Dedifferentiated amniotic fluid mesenchymal stem cell (primary cell): Measurements from ENCODE around the gene SLC6A18.
"Not testable (repeated sequence)": the region's sequence is repeated elsewhere in the genome, so short reads cannot be mapped to it uniquely, and the experiment has no call there.

Experiments used
- DNase-seq: peaks from one replicate; pipeline ENCODE4 v3.0.0-alpha.2; 2016; ENCODE audit errors: extremely low spot score

The SLC6A18 gene

DNA sequence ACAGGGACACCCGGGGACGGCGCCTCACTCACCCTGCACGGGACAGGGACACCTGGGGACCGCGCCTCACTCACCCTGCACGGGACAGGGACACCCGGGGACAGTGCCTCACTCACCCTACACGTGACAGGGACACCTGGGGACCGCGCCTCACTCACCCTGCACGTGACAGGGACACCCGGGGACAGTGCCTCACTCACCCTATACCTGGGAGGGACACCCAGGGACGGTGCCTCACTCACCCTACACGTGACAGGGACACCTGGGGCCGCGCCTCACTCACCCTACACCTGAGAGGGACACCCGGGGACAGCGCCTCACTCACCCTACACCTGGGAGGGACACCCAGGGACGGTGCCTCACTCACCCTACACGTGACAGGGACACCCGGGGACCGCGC, 65.8 kb downstream of the SLC6A18 start:
- DNase-seq, result not testable (repeated sequence)

DNA sequence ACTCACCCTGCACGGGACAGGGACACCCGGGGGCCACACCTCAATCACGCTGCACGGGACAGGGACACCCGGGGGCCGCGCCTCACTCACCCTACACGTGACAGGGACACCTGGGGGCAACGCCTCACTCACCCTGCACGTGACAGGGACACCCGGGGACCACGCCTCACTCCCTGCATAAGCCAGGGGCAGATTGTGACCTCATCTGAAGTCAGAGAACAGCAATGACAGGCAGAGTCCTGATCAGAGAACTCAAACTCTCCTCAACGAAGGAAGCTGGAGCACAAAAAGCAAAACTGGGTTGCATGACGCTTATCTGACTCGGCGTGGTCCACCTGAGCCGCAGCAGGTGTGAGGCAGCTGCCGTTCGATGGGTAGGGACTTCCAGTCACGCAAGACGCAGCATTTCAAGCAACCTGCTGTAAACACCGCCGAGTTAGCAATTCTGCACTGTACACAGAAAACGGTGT, 66.5 kb downstream of the SLC6A18 start:
- DNase-seq, result no peak

DNA sequence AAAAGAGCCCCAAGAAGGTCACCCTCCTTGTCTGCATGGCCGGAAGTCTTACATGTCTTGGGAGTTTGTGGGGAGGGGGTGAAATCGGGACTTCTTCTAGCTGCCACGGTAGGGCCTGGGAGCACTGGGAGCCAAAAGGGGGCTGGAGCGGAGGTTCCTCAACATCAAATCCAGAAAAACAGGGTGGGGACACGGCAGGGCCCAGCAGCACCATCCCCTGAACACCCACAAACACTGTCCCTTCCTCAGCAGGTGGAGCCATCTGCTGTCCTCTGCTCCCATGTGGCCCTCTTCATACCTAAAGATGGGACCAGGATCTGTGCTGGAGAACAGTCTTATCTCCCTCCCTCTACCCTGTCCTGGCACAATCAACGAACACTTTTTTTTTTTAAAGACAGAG, 67.0 kb downstream of the SLC6A18 start:
- DNase-seq, result no peak

DNA sequence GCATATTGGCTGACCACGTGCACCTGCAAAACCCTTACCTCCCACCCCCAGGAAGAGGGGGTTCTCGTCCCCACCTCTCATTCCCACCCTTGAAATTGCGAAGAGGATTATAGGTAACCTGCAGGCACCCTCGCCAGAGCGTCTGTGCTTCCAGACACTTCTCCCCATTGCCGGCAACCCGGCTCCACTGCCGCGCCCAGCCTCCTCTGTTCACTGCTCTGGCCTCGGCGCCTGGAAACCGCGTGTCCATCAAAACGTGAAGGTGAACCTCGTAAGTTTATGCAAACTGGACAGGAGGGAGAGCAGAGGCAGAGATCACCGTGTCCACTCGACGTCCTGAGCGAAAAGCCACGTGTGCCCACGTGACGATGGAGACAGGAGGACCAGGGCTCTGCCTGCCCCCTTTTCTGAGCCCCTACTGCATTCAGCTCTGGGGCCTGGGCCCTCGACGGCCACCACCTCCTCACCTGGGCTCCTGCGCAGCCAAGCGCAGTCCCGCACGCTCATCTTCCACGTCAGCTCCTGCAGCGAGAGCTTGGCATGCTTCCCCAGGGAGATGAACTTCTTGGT, 67.8 kb downstream of the SLC6A18 start:
- DNase-seq, result no peak

DNA sequence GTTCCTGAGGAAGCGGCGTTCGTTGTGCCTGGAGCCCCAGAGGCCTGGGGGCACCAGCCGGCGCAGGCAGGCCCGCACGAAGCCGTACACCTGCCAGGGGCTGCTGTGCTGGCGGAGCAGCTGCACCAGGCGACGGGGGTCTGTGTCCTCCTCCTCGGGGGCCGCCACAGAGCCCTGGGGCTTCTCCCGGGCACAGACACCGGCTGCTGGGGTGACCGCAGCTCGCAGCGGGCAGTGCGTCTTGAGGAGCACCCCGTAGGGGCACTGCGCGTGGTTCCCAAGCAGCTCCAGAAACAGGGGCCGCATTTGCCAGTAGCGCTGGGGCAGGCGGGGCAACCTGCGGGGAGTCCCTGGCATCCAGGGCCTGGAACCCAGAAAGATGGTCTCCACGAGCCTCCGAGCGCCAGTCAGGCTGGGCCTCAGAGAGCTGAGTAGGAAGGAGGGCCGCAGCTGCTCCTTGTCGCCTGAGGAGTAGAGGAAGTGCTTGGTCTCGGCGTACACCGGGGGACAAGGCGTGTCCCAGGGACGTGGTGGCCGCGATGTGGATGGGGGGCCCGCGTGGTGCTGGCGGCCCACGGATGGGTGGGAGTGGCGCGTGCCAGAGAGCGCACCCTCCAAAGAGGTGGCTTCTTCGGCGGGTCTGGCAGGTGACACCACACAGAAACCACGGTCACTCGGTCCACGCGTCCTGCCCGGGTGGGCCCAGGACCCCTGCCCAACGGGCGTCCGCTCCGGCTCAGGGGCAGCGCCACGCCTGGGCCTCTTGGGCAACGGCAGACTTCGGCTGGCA, 68.4 kb downstream of the SLC6A18 start:
- DNase-seq, result no peak

DNA sequence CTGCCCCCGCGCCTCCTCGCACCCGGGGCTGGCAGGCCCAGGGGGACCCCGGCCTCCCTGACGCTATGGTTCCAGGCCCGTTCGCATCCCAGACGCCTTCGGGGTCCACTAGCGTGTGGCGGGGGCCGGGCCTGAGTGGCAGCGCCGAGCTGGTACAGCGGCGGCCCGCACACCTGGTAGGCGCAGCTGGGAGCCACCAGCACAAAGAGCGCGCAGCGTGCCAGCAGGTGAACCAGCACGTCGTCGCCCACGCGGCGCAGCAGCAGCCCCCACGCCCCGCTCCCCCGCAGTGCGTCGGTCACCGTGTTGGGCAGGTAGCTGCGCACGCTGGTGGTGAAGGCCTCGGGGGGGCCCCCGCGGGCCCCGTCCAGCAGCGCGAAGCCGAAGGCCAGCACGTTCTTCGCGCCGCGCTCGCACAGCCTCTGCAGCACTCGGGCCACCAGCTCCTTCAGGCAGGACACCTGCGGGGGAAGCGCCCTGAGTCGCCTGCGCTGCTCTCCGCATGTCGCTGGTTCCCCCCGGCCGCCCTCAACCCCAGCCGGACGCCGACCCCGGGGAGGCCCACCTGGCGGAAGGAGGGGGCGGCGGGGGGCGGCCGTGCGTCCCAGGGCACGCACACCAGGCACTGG, 69.1 kb downstream of the SLC6A18 start:
- no peak for DNase-seq

DNA sequence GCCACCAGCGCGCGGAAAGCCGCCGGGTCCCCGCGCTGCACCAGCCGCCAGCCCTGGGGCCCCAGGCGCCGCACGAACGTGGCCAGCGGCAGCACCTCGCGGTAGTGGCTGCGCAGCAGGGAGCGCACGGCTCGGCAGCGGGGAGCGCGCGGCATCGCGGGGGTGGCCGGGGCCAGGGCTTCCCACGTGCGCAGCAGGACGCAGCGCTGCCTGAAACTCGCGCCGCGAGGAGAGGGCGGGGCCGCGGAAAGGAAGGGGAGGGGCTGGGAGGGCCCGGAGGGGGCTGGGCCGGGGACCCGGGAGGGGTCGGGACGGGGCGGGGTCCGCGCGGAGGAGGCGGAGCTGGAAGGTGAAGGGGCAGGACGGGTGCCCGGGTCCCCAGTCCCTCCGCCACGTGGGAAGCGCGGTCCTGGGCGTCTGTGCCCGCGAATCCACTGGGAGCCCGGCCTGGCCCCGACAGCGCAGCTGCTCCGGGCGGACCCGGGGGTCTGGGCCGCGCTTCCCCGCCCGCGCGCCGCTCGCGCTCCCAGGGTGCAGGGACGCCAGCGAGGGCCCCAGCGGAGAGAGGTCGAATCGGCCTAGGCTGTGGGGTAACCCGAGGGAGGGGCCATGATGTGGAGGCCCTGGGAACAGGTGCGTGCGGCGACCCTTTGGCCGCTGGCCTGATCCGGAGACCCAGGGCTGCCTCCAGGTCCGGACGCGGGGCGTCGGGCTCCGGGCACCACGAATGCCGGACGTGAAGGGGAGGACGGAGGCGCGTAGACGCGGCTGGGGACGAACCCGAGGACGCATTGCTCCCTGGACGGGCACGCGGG, 69.9 kb downstream of the SLC6A18 start, which contains the start of gene TERT:
TSS of gene TERT (minus strand) at position 234 of the 815 bp plus-strand sequence. CDS start at position 155, 79 bp downstream.
- DNase-seq, result no peak

DNA sequence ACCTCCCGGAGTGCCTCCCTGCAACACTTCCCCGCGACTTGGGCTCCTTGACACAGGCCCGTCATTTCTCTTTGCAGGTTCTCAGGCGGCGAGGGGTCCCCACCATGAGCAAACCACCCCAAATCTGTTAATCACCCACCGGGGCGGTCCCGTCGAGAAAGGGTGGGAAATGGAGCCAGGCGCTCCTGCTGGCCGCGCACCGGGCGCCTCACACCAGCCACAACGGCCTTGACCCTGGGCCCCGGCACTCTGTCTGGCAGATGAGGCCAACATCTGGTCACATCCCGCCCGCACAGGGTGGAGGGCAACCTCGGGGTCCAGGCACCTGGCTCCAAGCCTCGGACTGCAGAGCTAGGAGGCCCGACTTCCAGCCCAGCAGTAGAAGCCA, 70.5 kb downstream of the SLC6A18 start:
- no peak for DNase-seq
